Caco-2 (cell line): Measurements from ENCODE around the gene ZNF407. TPM values are rescaled to one million over a fixed set of nuclear protein-coding genes. Genes with fewer than 3 reads are reported as not detected.

Experiments used
- BruUV-seq: library from RNA; stranded (reverse); fragments of 400-500 nt; replicated peaks from 2 replicates; lab custom pipeline; 2021; lab: Mats Ljungman, UMichigan
- CTCF ChIA-PET: fragments of 300-600 bp; sonication (Branson Sonifier 250); formaldehyde crosslinking; loops from one replicate; lab custom pipeline; 2022; ENCODE audit warnings: antibody characterized with exemption; lab: Charles Lee
- POLR2A ChIA-PET: fragments of 300-600 bp; sonication (Branson Sonifier 250); formaldehyde crosslinking; loops from one replicate; lab custom pipeline; 2022; ENCODE audit warnings: antibody characterized with exemption; lab: Charles Lee
- DNase-seq, 2 experiments: peaks; one replicate each; pipeline versions ENCODE4 v3.0.0 to v3.0.0-alpha.2; 2020 to 2022
- H3K27me3 ChIP-seq: replicated peaks from 2 replicates; pipeline ENCODE4 v1.6.0; 2011; ENCODE audit warnings: low read length; ENCODE audit not compliant: control insufficient read depth, insufficient read depth
- H3K36me3 ChIP-seq: 2 replicates; pipeline ENCODE4 v1.5.1; 2011; ENCODE audit warnings: low read length; ENCODE audit not compliant: control insufficient read depth, insufficient read depth
- H3K4me1 ChIP-seq: fragments of 250-450 bp; sonication (Bioruptor Pico); 2 replicates; pipeline ENCODE4 v1.5.1; 2020; ENCODE audit warnings: mild to moderate bottlenecking
- H3K4me3 ChIP-seq: 2 replicates; pipeline ENCODE4 v1.5.1; 2011; ENCODE audit warnings: low read depth, mild to moderate bottlenecking, control low read depth, low read length
- H3K9me3 ChIP-seq: fragments of 250-450 bp; sonication (Bioruptor Pico); 2 replicates; pipeline ENCODE4 v1.5.1; 2020; ENCODE audit warnings: mild to moderate bottlenecking, moderate library complexity
- H3K27ac Mint-ChIP-seq: one replicate; pipeline ENCODE4 v1.8.0; 2022; ENCODE audit warnings: mixed read lengths; ENCODE audit not compliant: unreplicated experiment
- H3K27me3 Mint-ChIP-seq: one replicate; pipeline ENCODE4 v1.8.0; 2022; ENCODE audit warnings: mixed read lengths; ENCODE audit not compliant: insufficient read depth, unreplicated experiment
- H3K36me3 Mint-ChIP-seq: one replicate; pipeline ENCODE4 v1.8.0; 2022; ENCODE audit warnings: mild to moderate bottlenecking, mixed read lengths; ENCODE audit not compliant: insufficient read depth, unreplicated experiment
- H3K4me1 Mint-ChIP-seq: one replicate; pipeline ENCODE4 v1.8.0; 2022; ENCODE audit warnings: low read depth, mixed read lengths; ENCODE audit not compliant: unreplicated experiment
- H3K4me3 Mint-ChIP-seq: one replicate; pipeline ENCODE4 v1.8.0; 2022; ENCODE audit warnings: mild to moderate bottlenecking, moderate library complexity, mixed read lengths; ENCODE audit not compliant: unreplicated experiment
- H3K9me3 Mint-ChIP-seq: one replicate; pipeline ENCODE4 v1.8.0; 2022; ENCODE audit warnings: mixed read lengths; ENCODE audit not compliant: unreplicated experiment
- intact Hi-C: fragments of 100-400 bp; cut with micrococcal nuclease; formaldehyde crosslinking; loops from one replicate; pipeline ENCODE4 v1.10.0; 2022; ENCODE audit not compliant: unreplicated experiment
- total RNA-seq: library from RNA; stranded (reverse); gene quantifications from 2 replicates; pipeline ENCODE4 v1.2.3, GENCODE V29; 2022
- TF ChIP-seq, protein P1 (sequence below), 2 experiments: fragments of 200-600 bp in 1 of 2; IDR thresholded peaks; 1 replicate in 1 of 2; 2 replicates in 1 of 2; pipeline versions ENCODE4 v1.5.1 to v1.8.0; 2011 to 2022; ENCODE audit warnings: antibody characterized with exemption in 1 of 2, control low read depth in 1 of 2, inconsistent platforms in 1 of 2, low read depth in 1 of 2, low read length in 1 of 2, mild to moderate bottlenecking in 1 of 2, moderate library complexity in 1 of 2; ENCODE audit not compliant: insufficient read depth in 1 of 2, severe bottlenecking in 1 of 2, unreplicated experiment in 1 of 2

ZNF407 gene
- total RNA-seq, 1 experiment from 2014 or later, result 4.7 TPM

DNA sequence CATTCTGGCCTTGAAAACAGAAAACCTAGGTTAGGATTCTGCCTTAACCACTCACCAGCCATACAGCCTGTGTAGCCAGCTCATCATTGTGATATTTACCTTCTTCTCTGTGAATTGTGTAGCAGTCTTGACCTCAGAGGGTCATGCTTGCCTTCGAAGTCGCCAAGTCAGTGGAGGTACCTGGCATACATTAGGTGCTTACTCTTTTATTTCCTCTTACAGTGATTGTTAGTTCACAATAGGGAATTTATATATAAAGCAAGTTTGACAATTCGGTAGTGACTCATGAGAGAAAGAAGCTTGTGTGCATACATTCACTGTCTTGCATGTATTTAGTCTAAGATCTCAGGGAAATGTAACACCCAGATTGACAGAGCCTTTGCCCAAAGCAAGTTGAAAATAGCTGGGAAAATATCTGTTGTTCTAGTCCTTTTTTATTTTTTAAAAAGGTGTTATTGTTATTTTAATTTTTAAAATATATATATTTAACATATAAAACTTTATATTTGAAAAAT lies 320.7 kb downstream of the ZNF407 start:
- Mint-ChIP-seq H3K36me3 (no peaks in the 10 kb centered on the region), H3K4me3 (no peak overlapping the region), H3K27me3 (no peaks in the 10 kb centered on the region), H3K27ac (no peak overlapping the region), H3K4me1 (no peaks in the 10 kb centered on the region), H3K9me3 (no peaks in the 10 kb centered on the region)
- no TSS peak for BruUV-seq
- intact Hi-C loops, result no loop called here
- Histone ChIP-seq H3K9me3 (no peaks in the 10 kb centered on the region), H3K4me3 (no peak overlapping the region), H3K27me3 (no peaks in the 10 kb centered on the region), H3K4me1 (no peaks in the 10 kb centered on the region), H3K36me3 (no peaks in the 10 kb centered on the region)
- POLR2A ChIA-PET, result no interaction called here
- CTCF ChIA-PET, result no interaction called here
- DNase-seq, result no peak
- TF ChIP-seq, protein P1, sequence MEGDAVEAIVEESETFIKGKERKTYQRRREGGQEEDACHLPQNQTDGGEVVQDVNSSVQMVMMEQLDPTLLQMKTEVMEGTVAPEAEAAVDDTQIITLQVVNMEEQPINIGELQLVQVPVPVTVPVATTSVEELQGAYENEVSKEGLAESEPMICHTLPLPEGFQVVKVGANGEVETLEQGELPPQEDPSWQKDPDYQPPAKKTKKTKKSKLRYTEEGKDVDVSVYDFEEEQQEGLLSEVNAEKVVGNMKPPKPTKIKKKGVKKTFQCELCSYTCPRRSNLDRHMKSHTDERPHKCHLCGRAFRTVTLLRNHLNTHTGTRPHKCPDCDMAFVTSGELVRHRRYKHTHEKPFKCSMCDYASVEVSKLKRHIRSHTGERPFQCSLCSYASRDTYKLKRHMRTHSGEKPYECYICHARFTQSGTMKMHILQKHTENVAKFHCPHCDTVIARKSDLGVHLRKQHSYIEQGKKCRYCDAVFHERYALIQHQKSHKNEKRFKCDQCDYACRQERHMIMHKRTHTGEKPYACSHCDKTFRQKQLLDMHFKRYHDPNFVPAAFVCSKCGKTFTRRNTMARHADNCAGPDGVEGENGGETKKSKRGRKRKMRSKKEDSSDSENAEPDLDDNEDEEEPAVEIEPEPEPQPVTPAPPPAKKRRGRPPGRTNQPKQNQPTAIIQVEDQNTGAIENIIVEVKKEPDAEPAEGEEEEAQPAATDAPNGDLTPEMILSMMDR (IDR thresholded peaks at IDR 0.05; ENCODE audit: insufficient read depth in 1 of 2, low read depth in 1 of 2, low read length in 1 of 2, severe bottlenecking in 1 of 2, unreplicated experiment in 1 of 2), result no peak

DNA sequence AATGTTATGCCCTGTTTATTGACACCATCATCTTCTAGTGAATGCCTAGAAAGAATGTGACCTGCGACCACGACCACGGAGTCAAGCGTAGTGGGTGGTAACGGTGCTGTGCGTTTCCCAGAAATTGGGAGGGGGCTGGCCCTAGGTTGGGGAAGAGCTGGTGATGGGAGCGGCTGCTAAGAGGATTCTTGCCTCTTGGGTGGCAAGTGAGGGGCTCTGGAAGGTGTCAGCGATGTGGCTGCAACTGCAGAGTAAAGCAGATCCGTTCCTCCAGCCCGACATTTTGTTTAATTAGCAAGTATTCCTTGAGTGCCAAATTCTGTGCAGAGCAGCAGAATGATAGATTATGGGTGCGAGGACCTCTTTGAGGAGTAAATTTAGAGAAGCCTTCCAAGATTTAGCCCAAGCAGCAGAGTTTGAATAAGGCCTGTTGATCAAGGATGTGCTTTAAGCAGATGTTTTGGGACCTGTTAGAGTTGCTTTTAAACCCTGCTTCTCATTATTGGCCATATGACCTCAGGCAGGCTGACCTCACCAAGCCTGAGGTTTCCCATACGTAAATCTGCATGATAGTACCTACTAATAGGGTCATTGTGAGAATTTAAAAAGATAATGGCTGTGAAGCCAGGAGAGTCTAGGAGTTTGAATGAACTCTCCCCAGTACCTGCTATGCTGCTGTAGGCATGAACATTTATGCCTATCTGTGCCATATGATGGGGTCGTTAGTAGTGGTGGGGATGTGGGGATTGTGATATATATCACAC lies 323.6 kb downstream of the ZNF407 start:
- no peaks in the 10 kb centered on the region for H3K9me3 Mint-ChIP-seq
- H3K27ac Mint-ChIP-seq, result no peak overlapping the region
- H3K4me1 Mint-ChIP-seq, result no peaks in the 10 kb centered on the region

DNA sequence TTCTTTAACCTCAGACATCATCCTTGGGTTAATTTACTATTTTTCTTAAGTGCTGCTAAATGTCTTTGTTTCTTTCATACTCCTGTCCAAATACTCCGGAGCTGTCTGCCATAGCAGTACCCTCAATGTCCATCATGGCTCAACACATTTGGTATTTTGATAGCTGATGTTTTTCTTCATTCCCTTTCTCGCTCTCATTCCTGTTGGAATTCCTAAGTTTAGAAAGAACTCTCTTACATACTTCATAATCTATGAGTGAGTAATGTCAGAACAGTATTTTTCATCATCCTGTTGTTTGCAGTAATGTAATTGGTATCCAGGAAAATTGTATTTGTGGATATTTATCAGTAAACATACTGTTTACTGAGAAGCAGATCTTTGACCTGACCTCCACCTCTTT lies 328.4 kb downstream of the ZNF407 start:
- Mint-ChIP-seq H3K4me1 (no peaks in the 10 kb centered on the region), H3K27me3 (no peaks in the 10 kb centered on the region)
- no TSS peak for BruUV-seq

More for the DNA sequence above, 323.6 kb downstream of the ZNF407 start:
- BruUV-seq, result no TSS peak
- ChIA-PET CTCF (no interaction called here), POLR2A (no interaction called here)
- Mint-ChIP-seq H3K27me3 (no peaks in the 10 kb centered on the region), H3K4me3 (no peak overlapping the region), H3K36me3 (no peaks in the 10 kb centered on the region)
- no peak for DNase-seq
- no peaks in the 10 kb centered on the region for H3K4me1 ChIP-seq
- no peak overlapping the region for H3K4me3 ChIP-seq
- TF ChIP-seq, protein P1 (IDR thresholded peaks at IDR 0.05; ENCODE audit: insufficient read depth in 1 of 2, low read depth in 1 of 2, low read length in 1 of 2, severe bottlenecking in 1 of 2, unreplicated experiment in 1 of 2), result no peak
- no peaks in the 10 kb centered on the region for H3K9me3 ChIP-seq
- no peaks in the 10 kb centered on the region for H3K36me3 ChIP-seq
- intact Hi-C loops, result no loop called here
- H3K27me3 ChIP-seq, result no peaks in the 10 kb centered on the region

More for the DNA sequence above, 328.4 kb downstream of the ZNF407 start:
- no peak overlapping the region for H3K4me3 ChIP-seq
- POLR2A ChIA-PET, result no interaction called here
- CTCF ChIA-PET, result no interaction called here
- DNase-seq, result no peak
- H3K4me1 ChIP-seq, result no peaks in the 10 kb centered on the region
- Mint-ChIP-seq H3K9me3 (no peaks in the 10 kb centered on the region), H3K36me3 (no peaks in the 10 kb centered on the region), H3K4me3 (no peak overlapping the region), H3K27ac (no peak overlapping the region)
- H3K27me3 ChIP-seq, result no peaks in the 10 kb centered on the region
- H3K36me3 ChIP-seq, result no peaks in the 10 kb centered on the region
- intact Hi-C loops, result no loop called here
- H3K9me3 ChIP-seq, result no peaks in the 10 kb centered on the region
- TF ChIP-seq, protein P1 (IDR thresholded peaks at IDR 0.05; ENCODE audit: insufficient read depth in 1 of 2, low read depth in 1 of 2, low read length in 1 of 2, severe bottlenecking in 1 of 2, unreplicated experiment in 1 of 2), result no peak
